Measurements from ENCODE around the gene APLN.

APLN gene, protein sequence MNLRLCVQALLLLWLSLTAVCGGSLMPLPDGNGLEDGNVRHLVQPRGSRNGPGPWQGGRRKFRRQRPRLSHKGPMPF

DNA sequence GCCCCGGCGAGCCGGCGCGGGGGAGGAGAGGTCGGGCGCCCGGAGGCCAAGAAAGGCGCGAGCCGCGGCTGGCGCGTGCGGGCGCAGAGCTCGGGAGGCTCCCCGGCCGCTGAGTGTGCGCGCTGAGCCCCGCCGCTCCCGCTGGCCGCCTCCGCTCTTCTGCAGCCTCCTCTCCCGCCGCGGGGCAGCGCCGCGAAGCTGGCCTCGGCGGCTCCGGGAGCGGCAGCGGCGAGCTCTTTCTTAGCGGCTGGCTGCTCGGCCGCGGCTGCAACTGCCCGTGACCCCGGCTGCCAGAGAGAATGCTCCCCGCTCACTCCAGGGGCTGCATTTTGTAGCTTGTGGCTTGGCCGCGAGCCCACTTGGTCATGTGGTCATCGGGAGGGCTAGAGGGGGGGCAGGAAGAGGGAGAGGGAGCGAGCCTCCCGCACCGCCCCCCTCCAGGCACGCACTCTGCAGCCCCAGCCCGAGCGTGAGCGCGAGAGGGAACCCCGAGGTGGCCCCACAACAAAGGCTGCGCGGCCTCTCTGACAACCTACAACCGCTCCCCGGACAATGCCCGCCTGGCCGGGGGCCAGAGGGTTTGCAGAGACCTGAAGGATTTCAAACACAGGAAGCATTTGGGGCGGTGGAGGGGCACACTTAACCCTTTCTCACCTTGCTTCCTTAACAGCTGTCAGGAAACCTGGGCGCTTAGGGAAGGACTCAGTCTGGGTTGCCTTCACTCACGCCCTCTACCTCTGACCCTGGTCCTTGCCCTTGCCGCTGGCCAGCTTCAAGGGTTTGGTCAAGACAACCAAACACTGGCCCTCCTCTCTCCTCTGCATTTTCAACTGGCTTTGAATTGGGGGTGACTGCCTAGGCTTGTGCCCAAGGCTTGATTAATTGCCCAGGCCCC, at the start of gene APLN:
APLN (minus strand) TSS at position 305 of the 895 bp plus-strand sequence. CDS start 326 bp downstream, outside the sequence.
- Mint-ChIP-seq H3K27ac (no peak within 1 kb of the TSS), H3K27me3 (peaks cover 28 to 37% of the 10 kb centered on the region in 2 donors), H3K4me3 (peak within 1 kb of the TSS; percentile 79 to 81), H3K9me3 (no peaks in the 10 kb centered on the region), H3K36me3 (no peaks in the 10 kb centered on the region), H3K4me1 (peaks cover 7 to 22% of the 10 kb centered on the region in 2 donors)
- ATAC-seq (replicated peaks) (peak; percentile 44 to 68), DNase-seq (no peak)

DNA sequence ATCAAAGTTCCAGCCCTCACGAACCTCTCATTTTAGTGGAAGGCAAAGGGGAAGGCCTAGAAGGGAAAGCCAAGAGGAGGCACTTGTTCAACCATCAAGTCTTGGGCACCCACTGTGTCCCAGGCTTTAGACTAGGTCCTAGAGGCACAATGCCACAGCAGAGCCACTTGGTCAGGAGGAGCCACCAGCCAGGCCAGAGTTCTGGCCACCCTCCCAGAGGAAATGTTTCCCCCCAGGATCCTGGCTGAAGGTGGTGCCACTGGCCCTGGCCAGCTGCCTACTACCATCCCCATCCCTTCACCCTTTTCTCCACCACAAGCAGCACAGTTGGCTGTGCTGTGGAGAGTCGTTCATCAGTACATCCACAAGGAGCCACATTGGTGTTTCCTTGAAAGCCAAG, 49.7 kb upstream of the APLN start:
- peaks cover 0 to 3% of the 10 kb centered on the region in 2 donors for H3K36me3 Mint-ChIP-seq
- no peak overlapping the region for H3K27ac Mint-ChIP-seq
- no peaks in the 10 kb centered on the region for H3K4me1 Mint-ChIP-seq
- peaks cover 2 to 4% of the 10 kb centered on the region in 2 donors for H3K9me3 Mint-ChIP-seq
- H3K27me3 Mint-ChIP-seq: peaks cover 7% of the 10 kb centered on the region in 2 donors
- no peak overlapping the region for H3K4me3 Mint-ChIP-seq
- DNase-seq (no peak), ATAC-seq (replicated peaks) (no peak)

DNA sequence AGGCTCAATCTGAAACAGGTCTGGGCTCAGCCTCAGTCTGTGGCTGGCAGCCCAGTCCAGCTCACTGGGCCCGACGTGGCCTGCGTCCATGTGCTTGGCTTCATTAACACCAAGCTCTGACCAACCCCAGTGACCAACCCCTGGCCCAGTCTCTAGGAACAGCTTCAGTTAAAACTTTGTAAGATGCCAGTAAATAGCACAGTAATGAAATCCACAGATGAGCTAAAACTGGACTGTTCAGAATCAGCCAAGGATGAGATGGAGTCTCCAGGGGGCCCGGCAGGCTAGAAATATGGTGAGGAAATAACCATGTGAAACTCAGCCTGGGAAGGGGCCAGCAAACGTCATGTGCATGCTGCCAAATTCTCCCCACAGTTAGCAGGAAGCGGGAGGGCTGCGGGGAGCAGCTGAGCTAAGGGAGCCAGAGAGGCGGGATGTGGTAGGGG, 46.9 kb upstream of the APLN start:
- H3K27me3 Mint-ChIP-seq: peaks cover 0 to under 1% of the 10 kb centered on the region in 2 donors
- no peaks in the 10 kb centered on the region for H3K9me3 Mint-ChIP-seq
- DNase-seq: no peak
- H3K27ac Mint-ChIP-seq: peak overlapping the region; percentile 11
- no peak for ATAC-seq (replicated peaks)
- no peaks in the 10 kb centered on the region for H3K4me1 Mint-ChIP-seq
- no peak overlapping the region for H3K4me3 Mint-ChIP-seq
- H3K36me3 Mint-ChIP-seq: no peaks in the 10 kb centered on the region

DNA sequence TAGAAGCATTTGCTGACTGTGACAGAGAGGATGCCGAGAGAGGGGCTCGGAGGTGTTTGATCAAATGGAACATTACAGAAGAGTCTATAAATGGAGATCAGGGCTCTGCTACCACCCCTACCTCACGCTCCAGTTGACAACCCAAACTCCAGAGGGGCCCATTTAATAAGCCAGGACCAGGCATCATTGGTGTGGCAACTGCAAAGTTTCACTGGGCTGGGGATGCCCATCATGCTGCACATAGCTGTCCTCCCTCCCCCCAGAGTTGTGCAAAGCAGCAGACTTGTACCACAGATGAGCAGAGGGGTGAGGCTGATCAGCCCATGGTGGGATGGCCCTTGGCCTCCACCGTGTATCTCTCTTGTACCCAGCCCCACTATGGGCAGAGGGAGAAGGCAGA, 45.8 kb upstream of the APLN start:
- DNase-seq: no peak
- H3K4me3 Mint-ChIP-seq: no peak overlapping the region
- no peaks in the 10 kb centered on the region for H3K4me1 Mint-ChIP-seq
- no peak overlapping the region for H3K27ac Mint-ChIP-seq
- H3K36me3 Mint-ChIP-seq: no peaks in the 10 kb centered on the region
- ATAC-seq (replicated peaks): no peak
- no peaks in the 10 kb centered on the region for H3K27me3 Mint-ChIP-seq
- H3K9me3 Mint-ChIP-seq: no peaks in the 10 kb centered on the region

DNA sequence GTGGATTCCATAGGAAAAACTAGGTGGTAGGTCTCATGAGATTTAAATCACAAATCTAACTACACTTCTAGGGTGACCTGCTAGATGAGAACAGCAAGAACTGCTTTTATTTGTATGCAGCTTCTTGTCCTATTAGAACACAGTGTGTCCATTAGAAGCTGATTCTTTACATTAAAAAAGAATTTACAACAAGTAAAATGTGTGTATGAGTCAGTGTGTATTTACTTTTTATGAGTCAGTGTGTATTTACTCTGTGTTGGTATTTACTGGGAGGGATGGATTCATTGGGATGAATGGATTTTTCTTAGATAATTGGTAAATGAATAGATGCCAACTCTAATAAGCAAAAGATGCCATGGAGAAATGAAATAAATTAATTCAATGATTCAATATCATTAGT, 43.4 kb upstream of the APLN start:
- H3K27me3 Mint-ChIP-seq: peaks cover 0 to 4% of the 10 kb centered on the region in 2 donors
- no peaks in the 10 kb centered on the region for H3K4me1 Mint-ChIP-seq
- no peak for ATAC-seq (replicated peaks)
- H3K9me3 Mint-ChIP-seq: no peaks in the 10 kb centered on the region
- no peak for DNase-seq
- no peak overlapping the region for H3K4me3 Mint-ChIP-seq
- no peak overlapping the region for H3K27ac Mint-ChIP-seq
- H3K36me3 Mint-ChIP-seq: no peaks in the 10 kb centered on the region

DNA sequence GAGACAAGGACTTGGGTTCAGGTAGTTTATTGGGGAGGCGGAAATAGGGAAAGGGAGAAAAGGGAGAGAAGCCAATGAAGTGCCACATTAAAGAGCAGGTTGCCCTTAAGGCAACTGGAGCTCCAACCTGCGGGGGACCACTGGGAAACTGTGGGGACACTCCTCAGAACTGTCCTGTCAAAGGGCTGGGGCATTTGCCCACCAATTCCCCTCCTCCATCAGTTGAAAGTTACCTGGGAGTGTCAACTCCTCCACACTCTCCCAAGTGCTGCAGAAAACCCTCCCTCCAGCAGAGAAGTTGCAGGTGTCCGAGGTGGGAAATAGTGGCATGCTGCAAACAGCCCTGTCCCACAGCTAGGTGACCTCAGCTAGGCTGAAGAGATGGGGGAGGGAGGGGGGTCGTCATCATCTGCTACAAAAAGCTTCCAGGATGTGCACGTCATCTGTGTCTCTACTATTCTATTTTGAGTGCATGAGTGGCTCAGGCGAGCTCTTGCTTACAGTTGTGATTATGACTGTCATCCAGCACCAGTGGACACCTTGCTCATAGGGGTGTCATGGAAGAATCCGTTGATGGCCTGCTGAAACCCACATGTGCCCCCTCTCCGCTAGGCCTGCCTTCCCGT, 42.6 kb upstream of the APLN start:
- Mint-ChIP-seq H3K4me1 (no peaks in the 10 kb centered on the region), H3K4me3 (no peak overlapping the region), H3K27ac (no peak overlapping the region), H3K36me3 (no peaks in the 10 kb centered on the region), H3K9me3 (no peaks in the 10 kb centered on the region), H3K27me3 (peaks cover 0 to 4% of the 10 kb centered on the region in 2 donors)
- ATAC-seq (replicated peaks): no peak
- DNase-seq: no peak

DNA sequence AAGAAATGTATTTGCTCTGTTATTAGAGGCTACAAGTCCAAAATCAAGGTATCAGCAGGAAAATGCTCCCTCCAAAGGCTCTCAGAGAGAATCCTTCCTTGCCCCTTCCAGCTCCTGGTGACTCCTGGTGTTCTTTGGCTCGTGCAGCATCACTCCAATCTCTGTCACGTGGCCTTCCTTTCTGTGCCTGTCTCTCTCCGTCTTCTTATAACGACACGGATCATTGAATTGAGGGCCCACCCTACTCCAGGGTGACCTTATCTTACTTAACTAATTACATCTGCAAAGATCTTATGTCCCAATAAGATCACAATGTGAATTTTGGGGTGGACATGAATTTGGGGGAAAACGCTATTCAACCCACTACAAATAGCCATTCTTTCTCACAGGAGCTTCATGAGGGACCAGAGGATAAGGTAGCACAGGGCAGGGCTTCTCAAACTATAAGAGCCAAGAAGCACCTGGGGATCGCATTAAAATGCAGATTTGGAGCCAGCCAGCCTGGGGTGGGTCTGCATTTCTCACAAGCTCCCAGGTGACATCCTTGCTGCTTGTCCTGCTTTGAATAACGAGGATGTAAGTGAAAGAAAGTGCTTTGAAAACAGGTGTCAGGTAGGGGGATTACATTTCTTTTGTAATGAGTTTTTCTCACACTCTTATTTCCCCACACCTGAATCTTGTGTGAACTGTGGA, 41.9 kb upstream of the APLN start:
- Mint-ChIP-seq H3K36me3 (no peaks in the 10 kb centered on the region), H3K4me1 (no peaks in the 10 kb centered on the region), H3K27ac (no peak overlapping the region), H3K27me3 (peaks cover 0 to 4% of the 10 kb centered on the region in 2 donors), H3K9me3 (no peaks in the 10 kb centered on the region), H3K4me3 (no peak overlapping the region)
- no peak for DNase-seq
- no peak for ATAC-seq (replicated peaks)

DNA sequence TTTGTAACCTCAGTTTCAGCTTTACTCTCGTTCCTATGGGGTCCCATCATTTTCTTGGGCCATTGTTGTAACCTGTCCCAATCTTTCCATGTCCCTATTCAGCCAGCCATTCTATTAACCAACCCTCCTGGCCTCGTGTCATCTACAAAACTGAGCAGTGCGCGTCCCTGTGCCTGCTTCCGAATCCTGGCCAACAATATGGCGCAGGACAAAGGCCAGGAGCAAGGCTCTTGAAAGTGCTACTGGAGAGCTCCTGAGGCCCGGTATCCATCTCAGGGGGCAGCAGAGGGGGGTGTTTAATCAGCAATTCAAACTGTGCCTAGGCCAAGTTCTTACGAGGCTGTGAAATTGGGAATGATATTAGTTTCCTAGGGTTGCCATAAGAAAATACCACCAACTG, 41.2 kb upstream of the APLN start:
- no peaks in the 10 kb centered on the region for H3K4me1 Mint-ChIP-seq
- ATAC-seq (replicated peaks): no peak

DNA sequence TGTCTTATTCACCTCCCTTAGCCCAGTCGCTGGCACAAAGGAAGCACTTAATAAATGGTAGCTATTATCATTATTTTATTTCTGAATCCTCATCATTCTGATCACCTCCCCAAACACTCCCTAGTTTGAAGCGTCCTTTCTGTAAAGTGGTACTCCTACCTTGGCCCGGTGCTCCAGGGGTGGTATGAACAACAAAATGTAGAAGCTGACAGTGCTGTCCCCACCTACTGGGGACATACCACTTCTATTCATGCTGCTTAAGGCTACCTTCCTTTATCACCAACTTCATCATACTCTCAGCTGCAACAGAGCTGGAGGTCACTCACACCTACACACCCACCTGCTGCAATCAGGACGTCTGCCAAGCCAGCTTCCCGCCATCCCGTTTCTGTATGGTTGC, 40.8 kb upstream of the APLN start:
- DNase-seq (no peak), ATAC-seq (replicated peaks) (no peak)
- H3K4me1 Mint-ChIP-seq: no peaks in the 10 kb centered on the region
- H3K27me3 Mint-ChIP-seq: peaks cover 0 to 4% of the 10 kb centered on the region in 2 donors
- no peak overlapping the region for H3K27ac Mint-ChIP-seq
- no peaks in the 10 kb centered on the region for H3K9me3 Mint-ChIP-seq
- H3K4me3 Mint-ChIP-seq: no peak overlapping the region
- no peaks in the 10 kb centered on the region for H3K36me3 Mint-ChIP-seq

More for the DNA sequence above, 41.2 kb upstream of the APLN start:
- no peaks in the 10 kb centered on the region for H3K9me3 Mint-ChIP-seq
- no peak overlapping the region for H3K27ac Mint-ChIP-seq
- no peak overlapping the region for H3K4me3 Mint-ChIP-seq
- H3K36me3 Mint-ChIP-seq: no peaks in the 10 kb centered on the region
- peaks cover 0 to 4% of the 10 kb centered on the region in 2 donors for H3K27me3 Mint-ChIP-seq
- DNase-seq: no peak

DNA sequence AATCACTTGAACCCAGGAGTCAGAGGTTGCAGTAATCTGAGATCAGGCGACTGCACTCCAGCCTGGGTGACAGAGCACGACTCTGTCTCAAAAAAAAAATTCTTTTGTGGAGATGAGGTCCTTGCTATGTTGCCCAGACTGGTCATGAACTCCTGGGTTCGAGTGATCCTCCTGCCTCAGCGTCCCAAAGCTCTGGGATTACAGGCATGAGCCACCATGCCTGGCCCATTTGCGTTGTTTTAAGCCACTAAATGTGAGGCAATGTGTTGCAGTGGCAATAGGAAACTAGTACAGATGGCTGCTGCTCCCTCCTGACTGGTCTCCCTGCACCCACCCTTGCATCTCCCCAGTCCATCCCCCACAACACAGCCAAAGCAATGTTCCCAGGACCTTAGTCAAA, 40.0 kb upstream of the APLN start:
- H3K36me3 Mint-ChIP-seq: no peaks in the 10 kb centered on the region
- no peaks in the 10 kb centered on the region for H3K4me1 Mint-ChIP-seq
- DNase-seq: no peak
- H3K9me3 Mint-ChIP-seq: no peaks in the 10 kb centered on the region
- H3K27ac Mint-ChIP-seq: no peak overlapping the region
- H3K27me3 Mint-ChIP-seq: peaks cover 0 to 4% of the 10 kb centered on the region in 2 donors
- H3K4me3 Mint-ChIP-seq: no peak overlapping the region
- no peak for ATAC-seq (replicated peaks)

DNA sequence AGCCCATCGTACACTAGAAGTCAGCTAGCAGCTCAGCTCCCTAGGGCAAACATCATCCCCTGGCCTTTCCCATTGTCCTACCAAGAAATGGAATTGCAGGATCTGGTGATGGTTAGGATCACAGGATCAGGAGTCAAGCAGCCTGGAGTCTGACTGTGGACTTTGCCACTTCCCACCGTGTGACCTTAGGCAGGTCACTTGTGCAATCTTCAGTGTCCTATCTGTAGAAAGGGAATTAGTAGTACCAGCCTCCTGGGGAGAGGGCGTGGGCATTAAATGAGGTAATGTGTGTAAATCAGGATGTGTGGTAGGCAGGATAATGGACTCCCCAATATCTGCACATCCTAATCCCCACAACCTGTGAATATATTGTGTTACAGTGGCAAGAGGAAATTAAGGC, 38.6 kb upstream of the APLN start:
- H3K27me3 Mint-ChIP-seq: peaks cover 0 to 4% of the 10 kb centered on the region in 2 donors
- no peak overlapping the region for H3K4me3 Mint-ChIP-seq
- no peaks in the 10 kb centered on the region for H3K36me3 Mint-ChIP-seq
- DNase-seq (no peak), ATAC-seq (replicated peaks) (no peak)
- no peaks in the 10 kb centered on the region for H3K9me3 Mint-ChIP-seq
- no peak overlapping the region for H3K27ac Mint-ChIP-seq
- H3K4me1 Mint-ChIP-seq: no peaks in the 10 kb centered on the region

DNA sequence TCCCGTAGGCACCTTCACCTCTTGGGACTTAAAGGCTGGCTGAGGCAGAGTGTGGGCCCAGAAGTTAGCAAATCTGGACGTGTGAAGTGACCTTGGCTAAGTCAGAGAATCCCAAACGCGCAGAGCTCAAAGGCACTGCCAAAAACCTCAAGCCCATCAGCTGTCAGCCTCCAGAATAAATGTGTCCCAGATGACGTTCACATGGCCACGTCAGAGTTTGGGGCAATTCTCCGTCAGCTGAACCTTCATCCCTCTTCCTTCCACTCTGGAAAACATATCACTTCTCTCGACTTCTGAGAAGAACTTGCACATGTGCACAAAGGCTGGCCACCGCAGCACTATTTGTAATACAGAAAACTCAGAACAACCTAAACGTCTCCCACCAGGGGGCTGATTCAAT, 35.7 kb upstream of the APLN start:
- H3K27ac Mint-ChIP-seq: no peak overlapping the region
- H3K4me3 Mint-ChIP-seq: no peak overlapping the region
- DNase-seq: no peak
- no peaks in the 10 kb centered on the region for H3K36me3 Mint-ChIP-seq
- ATAC-seq (replicated peaks): no peak
- peaks cover 0 to 4% of the 10 kb centered on the region in 2 donors for H3K27me3 Mint-ChIP-seq
- H3K4me1 Mint-ChIP-seq: no peaks in the 10 kb centered on the region
- H3K9me3 Mint-ChIP-seq: no peaks in the 10 kb centered on the region

DNA sequence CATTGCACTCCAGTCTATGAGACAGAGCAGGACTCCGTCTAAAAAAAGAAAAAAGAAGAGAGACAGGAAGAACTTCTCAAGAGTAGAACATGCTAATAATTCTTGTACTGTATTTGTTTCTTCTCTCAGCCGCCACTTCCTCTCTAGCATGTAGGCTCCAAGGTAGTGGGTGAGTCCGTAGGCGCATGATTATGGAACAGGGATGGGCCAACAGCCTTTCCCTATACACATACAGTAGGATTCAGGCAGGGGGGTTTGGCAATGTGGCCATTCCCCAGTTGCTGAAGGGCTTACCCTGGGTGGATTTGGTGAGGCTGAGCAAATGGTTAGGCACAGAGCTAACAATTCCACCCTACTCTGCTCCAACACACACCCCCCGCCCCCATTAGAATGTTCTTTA, 35.0 kb upstream of the APLN start:
- no peak for ATAC-seq (replicated peaks)

DNA sequence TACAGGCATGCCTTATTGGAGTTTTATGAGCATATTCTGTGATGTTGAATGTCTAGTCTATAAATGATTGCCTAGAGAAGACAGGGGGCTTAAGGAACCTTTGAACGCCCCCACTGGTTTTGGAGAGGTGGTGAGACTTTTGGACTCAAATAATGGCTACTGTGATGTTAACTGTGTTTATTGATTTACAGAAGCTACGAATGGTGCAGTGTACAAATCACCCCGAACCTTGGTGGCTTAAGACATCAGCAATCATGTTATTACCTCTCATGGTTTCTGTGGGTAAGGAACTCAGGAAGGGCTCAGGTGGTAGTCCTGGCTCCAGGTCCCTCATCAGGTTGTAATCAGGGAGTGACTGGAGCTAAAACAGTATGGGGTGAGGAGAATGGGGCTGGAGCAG, 33.3 kb upstream of the APLN start:
- H3K9me3 Mint-ChIP-seq: no peaks in the 10 kb centered on the region
- ATAC-seq (replicated peaks) (no peak), DNase-seq (no peak)
- H3K27ac Mint-ChIP-seq: no peak overlapping the region
- no peaks in the 10 kb centered on the region for H3K27me3 Mint-ChIP-seq
- no peak overlapping the region for H3K4me3 Mint-ChIP-seq
- no peaks in the 10 kb centered on the region for H3K36me3 Mint-ChIP-seq
- no peaks in the 10 kb centered on the region for H3K4me1 Mint-ChIP-seq

More for the DNA sequence above, 35.0 kb upstream of the APLN start:
- no peaks in the 10 kb centered on the region for H3K36me3 Mint-ChIP-seq
- no peaks in the 10 kb centered on the region for H3K9me3 Mint-ChIP-seq
- H3K27me3 Mint-ChIP-seq: no peaks in the 10 kb centered on the region
- DNase-seq: no peak
- no peaks in the 10 kb centered on the region for H3K4me1 Mint-ChIP-seq
- H3K27ac Mint-ChIP-seq: no peak overlapping the region
- no peak overlapping the region for H3K4me3 Mint-ChIP-seq
